Upper lobe of left lung (tissue), 4 donors: ENCODE data around the gene BCL2L14.

ENCODE experiments used
- EP300 ChIP-seq, 4 donors: sonication (generic); formaldehyde crosslinking; IDR thresholded peaks; one replicate each; pipeline ENCODE4 v1.5.1; 2017; ENCODE audit warnings: antibody characterized with exemption in 4 of 4, control low read depth in 2 of 4
- POLR2AphosphoS5 ChIP-seq, 2 donors: sonication (generic); formaldehyde crosslinking; IDR thresholded peaks; one replicate each; pipeline ENCODE4 v1.5.1; 2017; ENCODE audit warnings: antibody characterized with exemption in 2 of 2
- TF ChIP-seq, protein P1 (sequence below), 6 experiments: fragments of 450-650 bp in 4 of 6; fragments of 200-600 bp in 2 of 6; sonication (generic) in 2 of 6; IDR thresholded peaks; one replicate each; pipeline ENCODE4 v1.5.1; 2016 to 2019; ENCODE audit warnings: antibody characterized with exemption in 6 of 6

- TF ChIP-seq, protein P1, sequence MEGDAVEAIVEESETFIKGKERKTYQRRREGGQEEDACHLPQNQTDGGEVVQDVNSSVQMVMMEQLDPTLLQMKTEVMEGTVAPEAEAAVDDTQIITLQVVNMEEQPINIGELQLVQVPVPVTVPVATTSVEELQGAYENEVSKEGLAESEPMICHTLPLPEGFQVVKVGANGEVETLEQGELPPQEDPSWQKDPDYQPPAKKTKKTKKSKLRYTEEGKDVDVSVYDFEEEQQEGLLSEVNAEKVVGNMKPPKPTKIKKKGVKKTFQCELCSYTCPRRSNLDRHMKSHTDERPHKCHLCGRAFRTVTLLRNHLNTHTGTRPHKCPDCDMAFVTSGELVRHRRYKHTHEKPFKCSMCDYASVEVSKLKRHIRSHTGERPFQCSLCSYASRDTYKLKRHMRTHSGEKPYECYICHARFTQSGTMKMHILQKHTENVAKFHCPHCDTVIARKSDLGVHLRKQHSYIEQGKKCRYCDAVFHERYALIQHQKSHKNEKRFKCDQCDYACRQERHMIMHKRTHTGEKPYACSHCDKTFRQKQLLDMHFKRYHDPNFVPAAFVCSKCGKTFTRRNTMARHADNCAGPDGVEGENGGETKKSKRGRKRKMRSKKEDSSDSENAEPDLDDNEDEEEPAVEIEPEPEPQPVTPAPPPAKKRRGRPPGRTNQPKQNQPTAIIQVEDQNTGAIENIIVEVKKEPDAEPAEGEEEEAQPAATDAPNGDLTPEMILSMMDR (IDR thresholded peaks at IDR 0.05): no peak
- no peak for TF ChIP-seq POLR2AphosphoS5 (IDR thresholded peaks at IDR 0.05)
- no peak for TF ChIP-seq EP300 (IDR thresholded peaks at IDR 0.05)
These were observed 19.1 kb upstream of the BCL2L14 start for GRCh38 chr12:12051668-12052067.
